Neutrophil (primary cell): Measurements from ENCODE around the gene PDE4D.

Experiments
- H3K27ac ChIP-seq: fragments of 200-600 bp; sonication (generic); 2 replicates; pipeline ENCODE4 v1.5.1; 2016; ENCODE audit warnings: mild to moderate bottlenecking, moderate library complexity
- H3K27me3 ChIP-seq: fragments of 200-600 bp; sonication (generic); 2 replicates; pipeline ENCODE4 v1.6.0; 2016; ENCODE audit warnings: mild to moderate bottlenecking
- H3K36me3 ChIP-seq: fragments of 200-600 bp; sonication (generic); 2 replicates; pipeline ENCODE4 v1.5.1; 2017
- H3K4me1 ChIP-seq, 2 experiments: fragments of 200-600 bp in 1 of 2; sonication (generic) in 1 of 2; 1 replicate in 1 of 2; 2 replicates in 1 of 2; pipeline versions ENCODE4 v1.5.1 to v1.6.1; 2013 to 2016; ENCODE audit warnings: low read depth in 1 of 2, low read length in 1 of 2, mild to moderate bottlenecking in 1 of 2, moderate library complexity in 1 of 2; ENCODE audit not compliant: control insufficient read depth in 1 of 2, insufficient read depth in 1 of 2
- H3K4me3 ChIP-seq, 2 experiments: fragments of 200-600 bp in 1 of 2; sonication (generic) in 1 of 2; 1 replicate in 1 of 2; 2 replicates in 1 of 2; pipeline ENCODE4 v1.5.1; 2013 to 2016; ENCODE audit warnings: low read depth in 1 of 2, low read length in 1 of 2, mild to moderate bottlenecking in 1 of 2, moderate library complexity in 1 of 2
- H3K9me3 ChIP-seq: fragments of 200-600 bp; sonication (generic); 2 replicates; pipeline ENCODE4 v1.5.1; 2016
- CTCF ChIP-seq: fragments of 200-600 bp; sonication (generic); IDR thresholded peaks from 2 replicates; pipeline ENCODE4 v1.5.1; 2016; ENCODE audit warnings: antibody characterized with exemption

Gene PDE4D

DNA sequence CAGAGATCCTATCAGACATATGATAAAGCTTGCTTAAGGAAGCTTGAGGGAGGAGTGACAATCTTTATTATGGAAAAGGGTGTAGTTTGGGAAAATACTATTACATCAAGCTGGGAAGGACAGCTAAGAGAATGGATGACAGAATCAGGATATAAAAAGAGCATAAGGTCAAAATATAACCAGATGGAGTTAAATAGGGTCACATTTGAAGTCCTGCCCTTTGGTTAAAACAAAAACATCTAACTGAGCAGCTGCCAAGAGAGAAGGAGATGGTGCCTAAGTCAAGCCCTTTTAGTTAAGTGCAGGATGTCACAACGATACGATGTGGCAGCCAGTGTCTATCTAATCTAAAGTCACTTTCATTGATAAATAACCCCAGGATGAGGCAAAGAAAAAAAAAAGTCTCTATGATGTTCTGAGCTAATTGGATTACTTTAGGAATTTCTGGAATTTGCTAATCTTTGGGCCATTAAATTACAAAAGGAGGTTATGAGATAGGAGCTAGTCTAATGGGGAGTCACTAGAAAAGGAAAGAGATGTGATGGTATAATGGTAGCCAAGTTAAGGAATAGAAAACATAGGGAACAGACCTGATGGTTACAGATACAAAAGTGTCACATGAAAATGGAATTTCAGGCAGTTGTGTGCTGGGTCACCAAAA is 365.2 kb downstream of the PDE4D start:
- no peak for TF ChIP-seq CTCF
- Histone ChIP-seq H3K9me3 (no peaks in the 10 kb centered on the region), H3K4me3 (no peak overlapping the region), H3K36me3 (peaks cover 3% of the 10 kb centered on the region), H3K27me3 (no peaks in the 10 kb centered on the region), H3K27ac (no peak overlapping the region), H3K4me1 (no peaks in the 10 kb centered on the region)

- H3K27me3 ChIP-seq, result no peaks in the 10 kb centered on the region
- TF ChIP-seq CTCF, result no peak
- no peaks in the 10 kb centered on the region for H3K9me3 ChIP-seq
- H3K4me1 ChIP-seq, result peaks cover 7 to 18% of the 10 kb centered on the region in 2 experiments
- peaks cover 3% of the 10 kb centered on the region for H3K36me3 ChIP-seq
- no peak overlapping the region for H3K27ac ChIP-seq
- no peak overlapping the region for H3K4me3 ChIP-seq
Measured at GRCh38 chr5:59525957-59526356, 367.6 kb downstream of the PDE4D start.

DNA sequence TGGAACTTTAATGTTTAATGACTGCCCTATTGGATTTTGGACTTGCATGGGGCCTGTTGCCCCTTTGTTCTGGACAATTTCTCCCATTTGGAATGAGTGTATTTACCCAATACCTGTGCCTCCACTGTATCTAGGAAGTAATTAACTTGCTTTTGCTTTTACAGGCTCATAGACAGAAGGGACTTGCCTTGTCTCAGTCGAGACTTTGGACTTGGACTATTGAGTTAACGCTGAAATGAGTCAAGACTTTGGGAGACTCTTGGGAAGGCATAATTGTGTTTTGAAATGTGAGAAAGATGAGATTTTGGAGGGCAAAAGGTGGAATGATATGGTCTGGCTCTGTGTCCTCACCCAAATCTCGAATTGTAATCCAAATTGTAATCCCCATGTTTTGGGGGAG is 368.2 kb downstream of the PDE4D start:
- peaks cover 3% of the 10 kb centered on the region for H3K36me3 ChIP-seq
- H3K27me3 ChIP-seq, result no peaks in the 10 kb centered on the region
- peaks cover 8 to 18% of the 10 kb centered on the region in 2 experiments for H3K4me1 ChIP-seq
- no peak overlapping the region for H3K4me3 ChIP-seq
- H3K9me3 ChIP-seq, result no peaks in the 10 kb centered on the region
- H3K27ac ChIP-seq, result no peak overlapping the region
- no peak for TF ChIP-seq CTCF

- Histone ChIP-seq H3K27me3 (no peaks in the 10 kb centered on the region), H3K9me3 (no peaks in the 10 kb centered on the region), H3K4me1 (peaks cover 8 to 18% of the 10 kb centered on the region in 2 experiments), H3K4me3 (no peak overlapping the region), H3K36me3 (no peaks in the 10 kb centered on the region), H3K27ac (peak overlapping the region; percentile 69)
- TF ChIP-seq CTCF, result no peak
Measured at GRCh38 chr5:59522201-59522831, 371.2 kb downstream of the PDE4D start.

GRCh38 chr5:59521476-59521875 is 372.1 kb downstream of the PDE4D start:
- Histone ChIP-seq H3K9me3 (no peaks in the 10 kb centered on the region), H3K4me1 (peaks cover 8 to 18% of the 10 kb centered on the region in 2 experiments)
- no peak for TF ChIP-seq CTCF

More at GRCh38 chr5:59521476-59521875, 372.1 kb downstream of the PDE4D start:
- H3K27ac ChIP-seq, result peak overlapping the region; percentile 69
- H3K36me3 ChIP-seq, result no peaks in the 10 kb centered on the region
- no peaks in the 10 kb centered on the region for H3K27me3 ChIP-seq
- no peak overlapping the region for H3K4me3 ChIP-seq
